Measurements from ENCODE around the gene CD276. TPM values are rescaled to one million over a fixed set of nuclear protein-coding genes. Genes with fewer than 3 reads are reported as not detected.

The CD276 gene
- total RNA-seq, 1 experiment from 2014 or later: 75.4 TPM

DNA sequence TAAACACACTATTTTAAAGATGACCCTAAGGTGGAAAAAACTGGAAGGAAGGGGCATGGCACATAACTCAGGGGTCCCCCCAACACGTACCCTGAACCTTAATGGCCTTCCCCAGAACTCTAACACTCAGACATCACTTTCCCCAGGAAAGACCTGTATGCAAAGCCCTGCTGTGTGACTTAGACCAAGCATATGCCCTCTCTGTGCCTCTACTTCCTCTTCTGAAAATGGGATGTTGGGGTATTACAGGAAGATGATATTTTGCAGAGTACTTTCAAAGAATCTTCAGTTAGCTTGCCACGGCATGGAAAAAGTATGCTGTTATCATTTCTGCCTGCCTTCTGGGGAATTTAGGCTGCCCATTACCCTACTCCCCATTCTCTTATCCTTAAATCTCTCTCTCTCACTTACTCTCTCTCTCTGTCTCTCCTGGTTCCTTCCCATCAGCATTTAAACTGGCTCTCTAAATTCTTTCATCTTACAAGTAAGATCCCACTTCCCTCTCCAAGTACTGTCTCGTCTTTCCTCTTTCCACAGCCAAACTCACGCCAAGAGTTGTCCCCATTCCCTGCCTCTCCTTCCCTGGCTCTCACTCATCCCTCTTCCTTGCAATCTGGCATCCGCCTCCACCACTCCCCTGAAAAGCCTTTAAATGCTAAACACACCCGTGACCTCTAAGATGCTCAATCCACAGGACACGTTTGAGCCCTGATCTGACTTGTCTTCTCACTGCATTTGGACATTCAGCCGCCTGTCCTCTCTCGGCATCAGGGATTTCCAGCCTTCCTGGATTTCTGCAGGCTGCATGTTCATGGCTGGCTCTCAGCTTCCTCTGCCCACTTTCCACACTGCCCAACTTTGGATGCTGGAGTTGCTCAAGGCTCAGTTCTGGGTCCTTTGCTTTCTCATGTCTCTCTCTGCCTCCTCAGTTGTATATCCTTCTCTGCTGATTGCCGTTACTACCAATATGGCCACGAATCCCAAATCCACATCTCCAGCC, 76.4 kb downstream of the CD276 start (continued):
- no peak for TF ChIP-seq CBX3 (IDR thresholded peaks at IDR 0.05; ENCODE audit: low read depth)
- TF ChIP-seq, protein P1, sequence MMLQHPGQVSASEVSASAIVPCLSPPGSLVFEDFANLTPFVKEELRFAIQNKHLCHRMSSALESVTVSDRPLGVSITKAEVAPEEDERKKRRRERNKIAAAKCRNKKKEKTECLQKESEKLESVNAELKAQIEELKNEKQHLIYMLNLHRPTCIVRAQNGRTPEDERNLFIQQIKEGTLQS (IDR thresholded peaks at IDR 0.05): no peak
- TF ChIP-seq, protein P2, sequence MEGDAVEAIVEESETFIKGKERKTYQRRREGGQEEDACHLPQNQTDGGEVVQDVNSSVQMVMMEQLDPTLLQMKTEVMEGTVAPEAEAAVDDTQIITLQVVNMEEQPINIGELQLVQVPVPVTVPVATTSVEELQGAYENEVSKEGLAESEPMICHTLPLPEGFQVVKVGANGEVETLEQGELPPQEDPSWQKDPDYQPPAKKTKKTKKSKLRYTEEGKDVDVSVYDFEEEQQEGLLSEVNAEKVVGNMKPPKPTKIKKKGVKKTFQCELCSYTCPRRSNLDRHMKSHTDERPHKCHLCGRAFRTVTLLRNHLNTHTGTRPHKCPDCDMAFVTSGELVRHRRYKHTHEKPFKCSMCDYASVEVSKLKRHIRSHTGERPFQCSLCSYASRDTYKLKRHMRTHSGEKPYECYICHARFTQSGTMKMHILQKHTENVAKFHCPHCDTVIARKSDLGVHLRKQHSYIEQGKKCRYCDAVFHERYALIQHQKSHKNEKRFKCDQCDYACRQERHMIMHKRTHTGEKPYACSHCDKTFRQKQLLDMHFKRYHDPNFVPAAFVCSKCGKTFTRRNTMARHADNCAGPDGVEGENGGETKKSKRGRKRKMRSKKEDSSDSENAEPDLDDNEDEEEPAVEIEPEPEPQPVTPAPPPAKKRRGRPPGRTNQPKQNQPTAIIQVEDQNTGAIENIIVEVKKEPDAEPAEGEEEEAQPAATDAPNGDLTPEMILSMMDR (IDR thresholded peaks at IDR 0.05 in 2 of 3, conservative IDR thresholded peaks at IDR 0.05 in 1 of 3; ENCODE audit: borderline replicate concordance in 1 of 3, insufficient read depth in 1 of 3, low read depth in 2 of 3, low read length in 2 of 3): no peak

DNA sequence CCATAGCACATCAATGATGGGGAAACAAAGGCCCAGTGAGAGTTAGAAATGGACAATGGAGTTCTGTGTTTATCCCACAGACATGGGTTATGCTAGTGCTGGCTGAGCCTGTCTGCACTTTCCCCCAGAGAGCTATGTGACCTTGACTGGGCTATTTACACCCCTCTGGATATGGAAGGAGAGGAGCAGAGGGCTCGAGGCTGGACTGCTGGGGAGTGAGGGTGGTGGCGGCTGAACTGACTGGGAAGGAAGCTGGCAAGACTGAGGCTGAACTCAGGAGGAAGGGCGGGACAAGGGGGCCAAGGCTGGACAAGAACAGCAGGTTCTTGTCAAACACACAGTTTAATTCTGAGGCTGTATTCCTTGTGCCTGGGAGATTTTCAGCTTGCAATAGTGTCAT, 79.7 kb downstream of the CD276 start:
- Histone ChIP-seq H2AFZ (ENCODE audit: low read depth, low read length, poor library complexity, severe bottlenecking) (no peak overlapping the region), H3K27ac (ENCODE audit: low read depth, low read length) (no peak overlapping the region), H3K4me2 (ENCODE audit: low read length) (no peak overlapping the region), H3K4me1 (ENCODE audit: control insufficient read depth in 1 of 2, insufficient read depth in 2 of 2, low read length in 2 of 2) (no peaks in the 10 kb centered on the region), H3K9ac (ENCODE audit: low read length) (no peak overlapping the region), H3K4me3 (replicated peaks in 1 of 2; ENCODE audit: low read depth in 1 of 2, low read length in 2 of 2) (no peak overlapping the region), H3K36me3 (ENCODE audit: control insufficient read depth in 1 of 2, insufficient read depth in 2 of 2, low read length in 2 of 2) (no peaks in the 10 kb centered on the region), H3K9me3 (ENCODE audit: control insufficient read depth in 1 of 2, insufficient read depth in 1 of 2, low read depth in 1 of 2, low read length in 2 of 2) (no peaks in the 10 kb centered on the region), H3K27me3 (ENCODE audit: insufficient read depth, low read length) (peaks cover 32% of the 10 kb centered on the region), H4K20me1 (ENCODE audit: insufficient read depth) (no peaks in the 10 kb centered on the region), H3K9me2 (ENCODE audit: insufficient read depth) (no peaks in the 10 kb centered on the region), H3K79me2 (ENCODE audit: insufficient read depth, low read length) (no peaks in the 10 kb centered on the region)
- CTCF ChIA-PET: no interaction called here
- intact Hi-C loops (cut with micrococcal nuclease): no loop called here
- RAD21 ChIA-PET (ENCODE audit: low non-redundant PET in 1 of 2, low total read pairs in 2 of 2, uncharacterized antibody in 2 of 2, unreplicated experiment in 2 of 2): no interaction called here
- no peak for ATAC-seq
- POLR2A ChIA-PET: no interaction called here
- DNase-seq (ENCODE audit: low read depth, low spot score): no peak
- no TSS peak for BruUV-seq (replicated peaks)
- TF ChIP-seq SP1 (IDR thresholded peaks at IDR 0.05; ENCODE audit: low read depth): no peak
- no peak for TF ChIP-seq FOSL1 (IDR thresholded peaks at IDR 0.05; ENCODE audit: low read depth)
- TF ChIP-seq, protein P3, sequence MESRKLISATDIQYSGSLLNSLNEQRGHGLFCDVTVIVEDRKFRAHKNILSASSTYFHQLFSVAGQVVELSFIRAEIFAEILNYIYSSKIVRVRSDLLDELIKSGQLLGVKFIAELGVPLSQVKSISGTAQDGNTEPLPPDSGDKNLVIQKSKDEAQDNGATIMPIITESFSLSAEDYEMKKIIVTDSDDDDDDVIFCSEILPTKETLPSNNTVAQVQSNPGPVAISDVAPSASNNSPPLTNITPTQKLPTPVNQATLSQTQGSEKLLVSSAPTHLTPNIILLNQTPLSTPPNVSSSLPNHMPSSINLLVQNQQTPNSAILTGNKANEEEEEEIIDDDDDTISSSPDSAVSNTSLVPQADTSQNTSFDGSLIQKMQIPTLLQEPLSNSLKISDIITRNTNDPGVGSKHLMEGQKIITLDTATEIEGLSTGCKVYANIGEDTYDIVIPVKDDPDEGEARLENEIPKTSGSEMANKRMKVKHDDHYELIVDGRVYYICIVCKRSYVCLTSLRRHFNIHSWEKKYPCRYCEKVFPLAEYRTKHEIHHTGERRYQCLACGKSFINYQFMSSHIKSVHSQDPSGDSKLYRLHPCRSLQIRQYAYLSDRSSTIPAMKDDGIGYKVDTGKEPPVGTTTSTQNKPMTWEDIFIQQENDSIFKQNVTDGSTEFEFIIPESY (IDR thresholded peaks at IDR 0.05; ENCODE audit: extremely low read depth, insufficient replicate concordance, low read length): no peak
- no peak for TF ChIP-seq ZFX (IDR thresholded peaks at IDR 0.05)
- TF ChIP-seq SIN3A (IDR thresholded peaks at IDR 0.05; ENCODE audit: low read depth): no peak

Other genes with a start within 250 kb of the CD276 start
- gene REC114, start 241.2 kb upstream of the CD276 start, total RNA-seq (2021; ENCODE audit: unreplicated experiment): not detected
- 90.9 TPM for gene NPTN, start 51.0 kb upstream of the CD276 start, total RNA-seq (2021; ENCODE audit: unreplicated experiment)
- 2.0 TPM for gene INSYN1, start 69.0 kb downstream of the CD276 start, total RNA-seq (2021; ENCODE audit: unreplicated experiment)
- not detected for gene TBC1D21, start 189.2 kb downstream of the CD276 start, total RNA-seq (2021; ENCODE audit: unreplicated experiment)
- gene LOXL1, start 242.1 kb downstream of the CD276 start, total RNA-seq (2021; ENCODE audit: unreplicated experiment): 14.9 TPM

Data from HCT116 (cell line).